Measurements from ENCODE around the gene PCDHGA1.

- TF ChIP-seq EZH2phosphoT487 (IDR thresholded peaks at IDR 0.05; ENCODE audit: low read depth, severe bottlenecking, unreplicated experiment) (no peak), EZH2 (IDR thresholded peaks at IDR 0.05; ENCODE audit: borderline replicate concordance) (no peak)
- TF ChIP-seq, protein P1, sequence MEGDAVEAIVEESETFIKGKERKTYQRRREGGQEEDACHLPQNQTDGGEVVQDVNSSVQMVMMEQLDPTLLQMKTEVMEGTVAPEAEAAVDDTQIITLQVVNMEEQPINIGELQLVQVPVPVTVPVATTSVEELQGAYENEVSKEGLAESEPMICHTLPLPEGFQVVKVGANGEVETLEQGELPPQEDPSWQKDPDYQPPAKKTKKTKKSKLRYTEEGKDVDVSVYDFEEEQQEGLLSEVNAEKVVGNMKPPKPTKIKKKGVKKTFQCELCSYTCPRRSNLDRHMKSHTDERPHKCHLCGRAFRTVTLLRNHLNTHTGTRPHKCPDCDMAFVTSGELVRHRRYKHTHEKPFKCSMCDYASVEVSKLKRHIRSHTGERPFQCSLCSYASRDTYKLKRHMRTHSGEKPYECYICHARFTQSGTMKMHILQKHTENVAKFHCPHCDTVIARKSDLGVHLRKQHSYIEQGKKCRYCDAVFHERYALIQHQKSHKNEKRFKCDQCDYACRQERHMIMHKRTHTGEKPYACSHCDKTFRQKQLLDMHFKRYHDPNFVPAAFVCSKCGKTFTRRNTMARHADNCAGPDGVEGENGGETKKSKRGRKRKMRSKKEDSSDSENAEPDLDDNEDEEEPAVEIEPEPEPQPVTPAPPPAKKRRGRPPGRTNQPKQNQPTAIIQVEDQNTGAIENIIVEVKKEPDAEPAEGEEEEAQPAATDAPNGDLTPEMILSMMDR (IDR thresholded peaks at IDR 0.05; ENCODE audit: poor library complexity): no peak
Observed at GRCh38 chr5:141529002-141529401, 198.7 kb downstream of the PCDHGA1 start.

All from hepatocyte (in vitro differentiated cells).